ENCODE data around the gene SMIM28.
"Not testable (repeated sequence)": the region's sequence is repeated elsewhere in the genome, so short reads cannot be mapped to it uniquely, and the experiment has no call there.

The SMIM28 gene

DNA sequence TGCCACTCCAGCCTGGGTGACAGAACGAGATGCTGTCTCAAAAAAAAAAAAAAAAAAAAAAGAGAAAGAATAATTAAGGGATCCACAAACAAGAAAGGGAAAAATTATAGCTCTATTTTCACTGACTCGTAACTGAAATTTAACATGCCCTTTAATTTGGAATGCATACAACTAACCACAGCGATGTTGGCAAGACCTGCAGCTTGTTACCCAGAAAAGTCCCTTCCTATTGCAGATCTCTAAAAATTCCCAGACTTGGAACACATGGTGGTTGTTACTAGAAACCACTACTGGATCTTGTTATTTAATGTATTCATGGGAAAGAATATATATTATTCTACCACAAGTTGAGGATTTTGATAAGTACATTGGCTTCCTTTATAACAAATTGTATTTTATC, 27.8 kb upstream of the SMIM28 start:
- TF ChIP-seq ZNF274 (IDR thresholded peaks at IDR 0.05; ENCODE audit: low read depth, low read length): no peak
- H3K4me3 ChIP-seq (ENCODE audit: low read length): no peak overlapping the region

DNA sequence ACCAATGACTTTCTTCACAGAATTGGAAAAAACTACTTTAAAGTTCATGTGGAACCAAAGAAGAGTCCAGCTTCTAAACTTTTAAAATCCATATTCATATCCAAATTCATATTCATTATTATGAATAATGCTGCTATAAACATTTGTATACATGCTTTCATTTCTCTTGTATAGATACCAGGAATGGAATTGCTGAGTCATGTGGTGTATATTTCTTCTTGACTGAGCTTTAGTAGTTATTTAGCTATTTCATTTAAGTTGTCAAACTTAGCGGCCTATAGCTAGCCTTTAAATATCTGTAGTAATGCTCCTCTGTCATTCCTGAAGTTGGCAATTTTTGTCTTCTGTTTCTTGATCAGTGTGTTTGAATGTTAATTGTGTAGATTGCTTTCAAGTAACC, 19.8 kb upstream of the SMIM28 start:
- H3K4me3 ChIP-seq (ENCODE audit: low read length): no peak overlapping the region
- TF ChIP-seq ZNF274 (IDR thresholded peaks at IDR 0.05; ENCODE audit: low read depth, low read length): no peak

DNA sequence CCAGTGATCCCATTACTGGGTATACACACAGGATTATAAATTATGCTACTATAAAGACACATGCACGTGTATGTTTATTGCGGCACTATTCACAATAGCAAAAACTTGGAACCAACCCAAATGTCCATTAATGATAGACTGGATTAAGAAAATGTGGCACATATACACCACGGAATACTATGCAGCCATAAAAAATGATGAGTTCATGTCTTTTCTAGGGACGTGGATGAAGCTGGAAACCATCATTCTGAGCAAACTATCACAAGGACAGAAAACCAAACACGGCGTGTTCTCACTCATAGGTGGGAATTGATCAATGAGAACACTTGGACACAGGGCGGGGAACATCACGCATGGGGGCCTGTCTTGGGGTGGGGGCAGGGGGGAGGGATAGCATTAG, 9.0 kb upstream of the SMIM28 start:
- not testable (repeated sequence) for H3K4me3 ChIP-seq (ENCODE audit: low read length)

DNA sequence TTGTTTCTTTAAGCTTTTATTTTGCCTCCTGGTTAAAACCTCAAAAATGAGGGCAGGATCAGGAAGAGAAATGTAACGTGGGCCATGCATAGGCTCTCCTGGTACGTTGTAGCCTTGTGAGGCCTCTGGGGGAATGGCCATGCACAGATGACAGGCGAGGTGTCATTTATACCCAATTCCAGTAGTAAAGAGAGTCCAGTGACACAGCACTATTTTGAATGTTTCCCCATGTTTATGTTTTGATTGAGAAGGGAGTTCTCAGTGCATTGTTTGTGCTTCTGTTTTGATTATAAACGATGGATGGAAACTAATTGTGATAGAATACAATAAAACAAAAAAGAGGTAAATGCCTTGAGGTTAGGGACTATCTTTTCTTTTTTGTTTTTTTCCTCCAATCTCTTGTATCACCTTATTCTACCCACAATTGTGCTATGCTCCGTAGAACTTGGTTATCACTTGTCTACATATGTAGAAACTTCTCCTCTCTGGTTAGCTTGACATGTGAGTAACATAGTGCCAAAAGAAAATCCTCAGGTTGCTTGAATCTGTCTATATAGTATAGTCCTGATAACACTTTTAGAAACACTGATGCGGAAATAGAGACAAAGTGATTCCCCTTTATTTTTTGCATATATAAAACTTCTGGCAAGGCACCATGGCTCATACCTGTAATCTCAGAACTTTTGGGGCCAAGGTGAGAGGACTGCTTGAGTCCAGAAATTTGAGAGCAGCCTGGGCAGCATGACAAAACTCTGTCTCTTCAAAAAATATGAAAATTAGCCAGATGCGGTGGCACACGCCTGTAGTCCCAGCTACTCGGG, 6.9 kb upstream of the SMIM28 start:
- no peak for TF ChIP-seq ZNF274 (IDR thresholded peaks at IDR 0.05; ENCODE audit: low read depth, low read length)
- no peak overlapping the region for H3K4me3 ChIP-seq (ENCODE audit: low read length)

DNA sequence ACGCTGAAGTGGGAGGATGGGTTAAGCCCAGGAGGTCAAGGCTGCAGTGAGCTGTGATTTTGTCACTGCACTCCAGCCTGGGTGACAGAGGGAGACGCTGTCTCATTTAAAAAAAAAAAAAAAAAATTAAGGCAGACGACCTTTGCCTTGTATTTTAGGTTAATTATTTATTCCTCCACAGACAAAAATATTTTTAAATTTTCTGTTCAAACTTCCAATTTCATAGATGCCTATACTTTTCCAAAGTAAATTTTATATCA, 6.3 kb upstream of the SMIM28 start:
- H3K4me3 ChIP-seq (ENCODE audit: low read length): no peak overlapping the region
- TF ChIP-seq ZNF274 (IDR thresholded peaks at IDR 0.05; ENCODE audit: low read depth, low read length): no peak

DNA sequence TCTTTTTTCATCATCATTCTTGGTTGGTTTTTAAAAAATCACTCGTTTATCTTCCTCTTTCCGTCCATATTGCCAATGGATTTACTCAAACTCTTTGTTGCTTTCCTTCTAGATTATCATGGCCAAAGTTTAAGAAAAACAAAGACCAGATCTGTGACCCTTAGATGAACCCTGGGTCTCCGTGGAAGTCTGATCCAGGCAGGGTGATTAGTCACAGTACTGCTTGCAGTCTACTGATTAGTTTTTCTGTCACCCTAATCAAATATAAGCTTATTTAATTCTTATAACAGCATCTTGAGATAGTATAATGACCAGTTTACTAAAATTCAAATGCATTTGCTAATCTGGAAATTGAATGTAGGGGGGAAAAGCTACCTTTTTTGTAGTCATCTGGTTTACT, 6.0 kb upstream of the SMIM28 start:
- TF ChIP-seq ZNF274 (IDR thresholded peaks at IDR 0.05; ENCODE audit: low read depth, low read length): no peak
- no peak overlapping the region for H3K4me3 ChIP-seq (ENCODE audit: low read length)

DNA sequence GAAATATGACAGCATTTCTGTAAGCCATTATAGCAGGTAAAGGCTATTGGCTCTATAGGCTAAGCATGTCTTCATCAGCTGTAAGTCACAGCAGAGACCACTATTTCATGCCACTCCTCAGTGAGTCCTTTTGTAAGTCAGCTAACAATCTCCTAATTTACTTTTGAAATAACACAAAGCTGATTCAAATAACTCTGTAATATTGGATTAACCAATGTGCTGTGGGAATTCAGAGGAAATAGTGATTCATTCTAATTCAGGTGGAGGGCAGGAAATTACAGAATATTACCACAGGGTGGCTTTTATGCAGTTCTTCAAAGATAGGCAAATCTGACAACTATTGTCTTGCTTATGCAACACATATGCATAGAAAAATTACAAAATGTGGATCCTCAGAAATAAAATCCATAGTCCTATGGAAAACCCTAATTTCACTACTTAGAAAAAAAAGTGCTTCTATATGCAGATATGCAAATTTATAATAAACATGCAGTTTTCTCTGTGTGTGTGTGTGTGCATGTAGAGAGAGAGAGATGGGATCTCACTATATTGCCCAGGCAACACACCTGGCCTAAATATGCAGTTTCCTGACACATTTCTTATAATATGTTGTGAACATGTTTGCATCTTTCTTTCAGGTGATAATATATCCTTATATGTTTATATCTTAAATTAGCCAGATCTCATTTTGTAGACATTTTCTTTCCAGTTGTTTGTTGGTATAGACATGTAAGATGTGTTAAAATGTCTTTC, 4.8 kb upstream of the SMIM28 start:
- no peak for TF ChIP-seq ZNF274 (IDR thresholded peaks at IDR 0.05; ENCODE audit: low read depth, low read length)
- H3K4me3 ChIP-seq (ENCODE audit: low read length): no peak overlapping the region

DNA sequence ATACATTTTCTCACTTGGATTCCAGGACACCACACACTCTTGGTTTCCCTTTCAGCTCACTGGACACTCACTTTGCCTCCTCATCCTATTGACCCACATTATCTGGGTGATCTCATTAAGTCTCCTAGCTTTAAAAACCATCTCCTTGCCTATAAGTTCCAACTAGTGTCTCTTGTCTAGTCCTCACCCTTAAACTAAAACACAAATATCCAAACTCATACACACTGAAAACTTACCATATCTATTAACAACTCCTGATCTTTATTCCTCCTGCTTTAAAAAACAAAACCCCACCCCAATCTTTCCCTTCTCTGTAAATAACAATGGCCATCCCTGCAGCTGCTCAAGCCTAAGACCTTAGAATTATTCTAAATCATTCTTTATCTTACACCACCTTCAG, 3.5 kb upstream of the SMIM28 start:
- TF ChIP-seq ZNF274 (IDR thresholded peaks at IDR 0.05; ENCODE audit: low read depth, low read length): no peak
- H3K4me3 ChIP-seq (ENCODE audit: low read length): no peak overlapping the region

DNA sequence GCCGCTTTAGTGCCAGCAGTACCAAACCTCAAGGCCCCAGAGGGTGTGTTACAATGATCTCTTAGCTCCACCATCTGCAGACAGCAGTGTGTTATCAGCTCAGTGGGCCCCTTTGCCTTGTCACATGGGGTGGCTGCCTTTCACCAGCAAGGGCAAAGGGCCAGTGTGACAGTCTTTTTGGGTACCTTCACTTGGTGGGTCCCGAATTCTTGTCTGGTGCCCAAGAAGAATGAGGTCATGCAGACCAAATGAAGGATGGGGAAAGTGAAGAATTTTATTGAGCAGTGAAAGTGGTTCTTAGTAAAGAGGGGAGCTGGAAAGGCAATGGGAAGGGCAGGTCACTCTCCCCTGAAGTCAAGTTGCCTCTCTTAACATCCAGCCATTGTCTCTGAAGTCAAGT, 2.9 kb upstream of the SMIM28 start:
- TF ChIP-seq ZNF274 (IDR thresholded peaks at IDR 0.05; ENCODE audit: low read depth, low read length): no peak
- no peak overlapping the region for H3K4me3 ChIP-seq (ENCODE audit: low read length)

DNA sequence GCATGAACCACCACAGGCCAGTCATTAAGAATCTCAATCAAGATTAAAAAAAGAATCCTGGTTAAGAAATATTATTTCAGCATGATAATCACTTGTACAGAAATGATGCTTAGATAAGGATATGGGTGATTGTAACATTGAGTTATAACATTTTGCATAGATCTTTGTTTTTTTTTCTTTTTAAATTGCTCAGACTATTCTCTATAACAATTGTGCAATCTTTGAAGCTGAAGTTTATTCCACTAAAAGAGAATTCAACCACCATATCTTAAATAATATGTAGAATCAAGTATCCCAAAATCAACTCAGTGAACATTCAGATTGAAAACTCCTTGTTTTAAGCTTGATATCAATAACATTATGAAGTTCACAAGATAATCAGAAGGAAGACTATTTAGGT, 663 bp upstream of the SMIM28 start:
- TF ChIP-seq ZNF274 (IDR thresholded peaks at IDR 0.05; ENCODE audit: low read depth, low read length): no peak
- H3K4me3 ChIP-seq (ENCODE audit: low read length): no peak overlapping the region

DNA sequence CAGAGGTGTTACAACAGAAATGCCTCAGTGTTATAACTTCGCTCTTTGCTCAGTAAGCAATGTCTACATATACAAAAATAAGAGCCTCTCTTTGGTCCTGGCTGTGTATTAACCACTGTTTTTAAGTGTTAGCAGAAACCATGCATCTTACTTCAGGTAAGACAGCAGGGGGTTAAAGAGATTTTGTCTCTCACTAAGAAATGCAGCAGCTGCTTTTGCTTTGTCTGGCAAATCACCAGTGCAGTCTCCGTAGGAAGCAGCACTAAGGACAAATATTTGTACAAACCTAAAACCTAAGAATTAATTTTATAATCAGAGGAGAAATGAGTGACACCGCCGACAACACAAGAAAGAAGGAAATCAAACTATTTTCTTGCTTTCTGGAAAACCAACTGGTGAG, 758 bp downstream of the SMIM28 start:
- no peak overlapping the region for H3K4me3 ChIP-seq (ENCODE audit: low read length)
- TF ChIP-seq ZNF274 (IDR thresholded peaks at IDR 0.05; ENCODE audit: low read depth, low read length): no peak

DNA sequence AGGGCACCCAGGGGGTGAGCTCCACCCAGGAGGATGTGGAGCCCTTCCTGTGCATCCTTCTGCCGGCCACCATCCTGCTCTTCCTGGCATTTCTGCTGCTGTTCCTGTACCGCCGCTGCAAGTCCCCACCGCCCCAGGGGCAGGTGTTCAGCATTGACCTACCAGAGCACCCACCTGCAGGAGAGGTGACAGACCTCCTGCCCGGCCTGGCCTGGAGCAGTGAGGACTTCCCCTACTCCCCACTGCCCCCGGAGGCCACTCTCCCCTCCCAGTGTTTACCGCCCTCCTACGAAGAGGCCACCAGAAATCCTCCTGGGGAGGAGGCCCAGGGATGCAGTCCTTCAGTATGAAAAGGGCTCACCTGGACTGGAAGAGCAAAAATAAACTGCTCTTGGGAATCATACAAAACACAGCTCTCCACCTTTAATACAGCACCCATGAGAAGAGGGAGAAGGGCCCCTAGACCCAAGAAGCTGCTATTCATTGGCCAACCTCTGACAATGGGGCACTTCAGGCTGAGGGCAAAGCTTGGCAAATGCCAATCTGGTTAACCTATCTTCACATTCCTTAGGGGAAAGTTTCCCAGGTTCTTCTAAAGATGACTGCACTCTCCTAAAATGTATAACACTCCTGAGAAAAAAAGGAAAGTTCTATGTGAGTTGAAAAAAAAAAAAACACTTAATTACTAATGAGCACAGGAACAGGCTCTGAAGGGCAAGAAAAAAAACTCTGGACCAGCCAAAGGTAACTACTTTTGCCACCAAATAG, 5.0 kb downstream of the SMIM28 start:
- H3K4me3 ChIP-seq (ENCODE audit: low read length): no peak overlapping the region
- TF ChIP-seq ZNF274 (IDR thresholded peaks at IDR 0.05; ENCODE audit: low read depth, low read length): no peak

DNA sequence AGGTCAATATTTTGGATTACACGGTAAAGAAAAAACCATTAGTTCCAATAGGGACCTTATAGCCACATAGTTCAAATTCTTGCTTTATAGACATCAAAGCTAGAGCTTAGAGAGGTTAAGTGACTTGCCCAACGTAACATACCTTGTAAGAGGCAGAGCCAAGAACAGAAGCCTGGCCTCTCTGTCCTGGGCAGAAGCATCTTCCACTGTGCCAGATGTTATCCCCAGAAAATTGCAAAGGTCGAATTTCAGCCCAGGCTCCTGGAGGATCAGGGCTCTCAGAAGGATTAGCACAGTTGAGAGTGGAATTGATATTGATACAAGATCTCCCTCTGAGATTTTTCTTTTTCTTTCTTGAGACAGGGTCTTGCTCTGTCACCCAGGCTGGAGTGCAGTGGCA, 6.1 kb downstream of the SMIM28 start:
- TF ChIP-seq ZNF274 (IDR thresholded peaks at IDR 0.05; ENCODE audit: low read depth, low read length): no peak
- no peak overlapping the region for H3K4me3 ChIP-seq (ENCODE audit: low read length)

DNA sequence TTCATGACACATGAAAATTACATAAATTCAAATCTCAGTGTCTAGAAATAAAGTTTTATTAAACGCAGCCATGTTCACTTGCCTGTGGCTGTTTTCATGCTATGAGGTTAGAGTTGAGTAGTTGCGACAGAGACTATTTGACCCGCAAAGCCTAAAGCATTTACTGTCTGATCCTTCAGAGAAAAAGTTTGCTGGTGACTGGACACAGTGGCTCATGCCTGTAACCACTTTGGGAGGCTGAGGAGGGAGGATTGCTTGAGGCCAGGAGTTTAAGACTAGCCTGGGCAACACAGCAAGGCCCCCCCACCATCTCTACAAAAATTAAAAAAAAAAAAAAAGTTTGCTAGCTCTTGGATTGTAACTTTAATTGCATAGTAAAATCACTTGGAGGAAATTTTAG, 9.2 kb downstream of the SMIM28 start:
- no peak overlapping the region for H3K4me3 ChIP-seq (ENCODE audit: low read length)
- TF ChIP-seq ZNF274 (IDR thresholded peaks at IDR 0.05; ENCODE audit: low read depth, low read length): no peak
